AG04449 (cell line): ENCODE data around the gene OGT.

Experiments
- CTCF ChIA-PET: fragments of 350-600 bp; formaldehyde crosslinking; extraction: SDS; loops from one replicate; lab custom pipeline; 2021; ENCODE audit warnings: antibody characterized with exemption; lab: Yijun Ruan, JAX
- POLR2A ChIA-PET: fragments of 400-600, 350-600 bp; formaldehyde crosslinking; extraction: SDS; loops from one replicate; lab custom pipeline; 2020; ENCODE audit warnings: antibody characterized with exemption, inconsistent platforms; lab: Yijun Ruan, JAX
- DNase-seq: peaks from one replicate; pipeline ENCODE4 v3.0.0-alpha.2; 2010; ENCODE audit warnings: low read depth, low spot score
- H3K4me3 ChIP-seq: 2 replicates; pipeline ENCODE4 v1.5.1; 2011; ENCODE audit warnings: low read depth, mild to moderate bottlenecking, control low read depth, low read length
- CTCF ChIP-seq: IDR thresholded peaks from one replicate; pipeline ENCODE4 v1.5.1; 2011; ENCODE audit warnings: mild to moderate bottlenecking, moderate library complexity, low read length, control low read depth, inconsistent platforms; ENCODE audit not compliant: insufficient read depth; ENCODE audit errors: missing control alignments

OGT gene

GRCh38 chrX:71619986-71620385 is 87.1 kb downstream of the OGT start:
- CTCF ChIA-PET = no interaction called here
- POLR2A ChIA-PET = no interaction called here
- no peak for TF ChIP-seq CTCF
- no peak overlapping the region for H3K4me3 ChIP-seq
- no peak for DNase-seq

GRCh38 chrX:71621603-71622002 is 88.7 kb downstream of the OGT start:
- no peak for TF ChIP-seq CTCF
- no peak overlapping the region for H3K4me3 ChIP-seq
- CTCF ChIA-PET = interaction anchor here (2.7 kb wide), 1 partner anchor 29 kb away, joined by 6 read pairs; no protein-coding TSS in a partner anchor
- DNase-seq = no peak
- POLR2A ChIA-PET = no interaction called here

GRCh38 chrX:71622032-71622575 is 89.2 kb downstream of the OGT start:
- TF ChIP-seq CTCF = no peak
- DNase-seq = no peak
- POLR2A ChIA-PET = no interaction called here
- no peak overlapping the region for H3K4me3 ChIP-seq
- CTCF ChIA-PET = interaction anchor here (0.7 to 2.7 kb wide), 5 partner anchors 9 to 34 kb away, joined by 3 to 7 read pairs (median 4); no protein-coding TSS in a partner anchor

- no peak overlapping the region for H3K4me3 ChIP-seq
- peak; percentile 26 for TF ChIP-seq CTCF
- CTCF ChIA-PET = interaction anchor here (0.7 to 2.7 kb wide), 5 partner anchors 9 to 35 kb away, joined by 3 to 7 read pairs (median 4); no protein-coding TSS in a partner anchor
- POLR2A ChIA-PET = no interaction called here
- DNase-seq = peak; percentile 21
Measured at GRCh38 chrX:71622576-71623450, 89.9 kb downstream of the OGT start.

GRCh38 chrX:71623714-71624113 is 90.8 kb downstream of the OGT start:
- no peak for DNase-seq
- no peak overlapping the region for H3K4me3 ChIP-seq
- no peak for TF ChIP-seq CTCF
- ChIA-PET CTCF (interaction anchor here (1.8 to 2.7 kb wide), 2 partner anchors 27 to 29 kb away, joined by 6 to 7 read pairs; no protein-coding TSS in a partner anchor), POLR2A (no interaction called here)

GRCh38 chrX:71625471-71625870 is 92.6 kb downstream of the OGT start:
- TF ChIP-seq CTCF = no peak
- no peak overlapping the region for H3K4me3 ChIP-seq
- CTCF ChIA-PET = no interaction called here
- no peak for DNase-seq
- POLR2A ChIA-PET = no interaction called here
